NB4 (cell line): ENCODE measurements around the gene HBE1.

Source experiments
- DNase-seq: peaks from one replicate; pipeline ENCODE4 v3.0.0; 2010; ENCODE audit warnings: low read depth
- H3K4me3 ChIP-seq: one replicate; pipeline ENCODE4 v1.5.1; 2011; ENCODE audit warnings: mild to moderate bottlenecking, low read depth, low read length, moderate library complexity
- CTCF ChIP-seq: IDR thresholded peaks from one replicate; pipeline ENCODE4 v1.5.1; 2012; ENCODE audit warnings: low read depth, low read length
- MYC ChIP-seq: IDR thresholded peaks from 2 replicates; pipeline ENCODE4 v1.6.1; 2011; ENCODE audit warnings: low read depth, low read length
- POLR2A ChIP-seq: IDR thresholded peaks from 2 replicates; pipeline ENCODE4 v1.6.1; 2011; ENCODE audit warnings: mild to moderate bottlenecking; ENCODE audit not compliant: insufficient read length; ENCODE audit errors: extremely low read depth
- TF ChIP-seq, protein P1 (sequence below): IDR thresholded peaks from 2 replicates; pipeline ENCODE4 v1.6.1; 2011; ENCODE audit warnings: low read depth, low read length

The HBE1 gene

DNA sequence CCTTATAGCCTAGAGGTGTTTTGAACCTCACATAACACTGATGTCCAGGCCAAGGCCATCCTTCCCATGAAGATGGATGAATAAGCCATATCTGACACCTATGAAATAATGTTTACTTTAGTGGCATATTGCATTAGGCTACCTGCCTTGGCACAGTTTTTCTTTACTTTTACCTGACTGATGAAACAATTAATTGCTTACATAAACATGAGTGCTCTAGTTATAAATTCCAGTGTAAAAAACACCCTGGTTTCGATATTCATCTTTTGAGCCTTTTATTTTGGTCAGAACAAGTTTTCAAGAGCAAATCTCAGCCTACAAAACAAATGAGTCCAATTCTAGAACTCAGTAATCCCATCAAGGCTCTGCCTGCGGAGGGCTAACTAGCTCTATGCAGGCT, 7.0 kb upstream of the HBE1 start:
- TF ChIP-seq POLR2A: no peak
- TF ChIP-seq, protein P1, sequence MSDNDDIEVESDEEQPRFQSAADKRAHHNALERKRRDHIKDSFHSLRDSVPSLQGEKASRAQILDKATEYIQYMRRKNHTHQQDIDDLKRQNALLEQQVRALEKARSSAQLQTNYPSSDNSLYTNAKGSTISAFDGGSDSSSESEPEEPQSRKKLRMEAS: no peak
- no peak for TF ChIP-seq CTCF
- TF ChIP-seq MYC: no peak
- H3K4me3 ChIP-seq: no peak overlapping the region
- DNase-seq: no peak

- TF ChIP-seq CTCF: no peak
- no peak for DNase-seq
Measured at GRCh38 chr11:5275369-5276110, 5.8 kb upstream of the HBE1 start.

DNA sequence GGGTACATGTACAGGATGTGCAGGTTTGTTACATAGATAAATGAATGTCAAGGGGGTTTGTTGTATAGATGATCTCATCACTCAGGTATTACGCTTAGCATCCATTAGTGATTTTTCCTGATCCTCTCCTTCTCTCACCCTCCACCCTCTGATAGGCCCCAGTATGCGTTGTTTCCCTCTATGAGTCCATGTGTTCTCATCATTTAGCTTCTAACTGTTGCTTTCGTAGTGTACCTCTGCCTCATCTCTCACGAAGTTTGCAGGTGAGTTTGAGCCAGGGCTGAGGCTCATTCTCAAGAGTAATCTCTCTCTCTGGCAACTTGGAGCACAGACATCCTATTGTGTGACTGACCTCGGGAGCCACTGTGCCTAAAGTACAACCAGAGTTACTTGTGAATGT, 4.7 kb upstream of the HBE1 start:
- no peak for DNase-seq

More at GRCh38 chr11:5275369-5276110, 5.8 kb upstream of the HBE1 start:
- H3K4me3 ChIP-seq: no peak overlapping the region

GRCh38 chr11:5272395-5273017, 2.8 kb upstream of the HBE1 start:
- TF ChIP-seq CTCF: no peak
- TF ChIP-seq, protein P1: no peak
- TF ChIP-seq POLR2A: no peak
- TF ChIP-seq MYC: no peak
- no peak overlapping the region for H3K4me3 ChIP-seq
- no peak for DNase-seq

More for the DNA sequence above, 4.7 kb upstream of the HBE1 start:
- TF ChIP-seq POLR2A (no peak), CTCF (no peak), MYC (no peak)
- TF ChIP-seq, protein P1: no peak
- H3K4me3 ChIP-seq: no peak overlapping the region

- no peak for DNase-seq
- no peak overlapping the region for H3K4me3 ChIP-seq
- TF ChIP-seq CTCF (no peak), MYC (no peak), POLR2A (no peak)
- TF ChIP-seq, protein P1: no peak
Measured at GRCh38 chr11:5267033-5267563, 2.6 kb downstream of the HBE1 start.
